Subcutaneous adipose tissue (tissue), 4 donors: ENCODE data around the gene RUFY4. TPM values are rescaled to one million over a fixed set of nuclear protein-coding genes. Genes with fewer than 3 reads are reported as not detected.

Experiments used
- total RNA-seq, 4 donors: library from RNA; depleted of rRNA; stranded (reverse); fragments of >200 nt; gene quantifications; one replicate each; pipeline ENCODE4 v1.1.0, GENCODE V29; 2016
- TF ChIP-seq, protein P1 (sequence below): fragments of 450-650 bp; IDR thresholded peaks from one replicate; pipeline ENCODE4 v1.5.1; 2016; ENCODE audit warnings: low read depth, mild to moderate bottlenecking, control low read depth, antibody characterized with exemption, moderate library complexity

RUFY4 gene
- total RNA-seq, 4 donors from 2014 or later, result 0.85 to 2.4 TPM; not detected in 2

GRCh38 chr2:218069606-218070300 lies 700 bp downstream of the RUFY4 start:
- TF ChIP-seq, protein P1, sequence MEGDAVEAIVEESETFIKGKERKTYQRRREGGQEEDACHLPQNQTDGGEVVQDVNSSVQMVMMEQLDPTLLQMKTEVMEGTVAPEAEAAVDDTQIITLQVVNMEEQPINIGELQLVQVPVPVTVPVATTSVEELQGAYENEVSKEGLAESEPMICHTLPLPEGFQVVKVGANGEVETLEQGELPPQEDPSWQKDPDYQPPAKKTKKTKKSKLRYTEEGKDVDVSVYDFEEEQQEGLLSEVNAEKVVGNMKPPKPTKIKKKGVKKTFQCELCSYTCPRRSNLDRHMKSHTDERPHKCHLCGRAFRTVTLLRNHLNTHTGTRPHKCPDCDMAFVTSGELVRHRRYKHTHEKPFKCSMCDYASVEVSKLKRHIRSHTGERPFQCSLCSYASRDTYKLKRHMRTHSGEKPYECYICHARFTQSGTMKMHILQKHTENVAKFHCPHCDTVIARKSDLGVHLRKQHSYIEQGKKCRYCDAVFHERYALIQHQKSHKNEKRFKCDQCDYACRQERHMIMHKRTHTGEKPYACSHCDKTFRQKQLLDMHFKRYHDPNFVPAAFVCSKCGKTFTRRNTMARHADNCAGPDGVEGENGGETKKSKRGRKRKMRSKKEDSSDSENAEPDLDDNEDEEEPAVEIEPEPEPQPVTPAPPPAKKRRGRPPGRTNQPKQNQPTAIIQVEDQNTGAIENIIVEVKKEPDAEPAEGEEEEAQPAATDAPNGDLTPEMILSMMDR, result no peak

DNA sequence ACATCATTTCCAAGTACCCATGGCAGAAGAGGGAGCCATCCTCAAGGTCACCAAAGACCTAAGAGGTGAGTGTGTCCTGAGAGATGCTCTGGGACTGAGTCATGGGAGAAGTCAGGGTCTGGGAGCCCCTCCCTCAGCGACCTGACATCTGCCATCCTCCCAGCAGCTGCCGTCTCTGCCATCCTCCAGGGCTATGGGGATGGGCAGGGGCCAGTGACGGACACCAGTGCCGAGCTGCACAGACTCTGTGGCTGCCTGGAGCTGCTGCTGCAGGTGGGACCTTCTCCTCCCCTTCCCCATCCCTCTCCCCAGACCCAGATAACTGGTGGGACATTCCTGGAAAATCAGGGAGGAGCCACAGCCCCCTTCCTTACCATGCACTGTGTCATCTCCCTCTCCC lies 1.5 kb downstream of the RUFY4 start:
- TF ChIP-seq, protein P1, result no peak

- TF ChIP-seq, protein P1, result no peak
Observed at GRCh38 chr2:218071218-218071937, 2.3 kb downstream of the RUFY4 start.

DNA sequence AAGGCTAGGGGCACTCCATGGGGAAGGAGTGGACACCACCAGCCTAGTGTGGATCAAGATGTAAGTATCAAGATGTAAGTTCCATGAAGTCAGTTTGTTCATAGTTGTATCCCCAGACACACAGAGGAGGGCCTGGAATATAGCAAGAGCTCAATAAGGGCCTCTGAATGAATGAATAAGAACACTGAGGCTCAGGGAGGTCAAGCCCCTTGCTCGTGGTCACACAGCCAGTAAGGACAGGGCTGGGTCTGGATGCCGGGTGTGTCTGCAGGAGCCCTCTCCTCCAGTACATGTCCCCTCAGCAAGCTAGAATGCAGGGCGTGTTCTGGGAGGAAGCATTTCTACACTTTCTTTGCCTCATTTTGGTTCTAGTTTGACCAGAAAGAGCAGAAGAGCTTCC lies 2.9 kb downstream of the RUFY4 start:
- TF ChIP-seq, protein P1, result no peak

GRCh38 chr2:218072478-218073024 lies 3.5 kb downstream of the RUFY4 start:
- TF ChIP-seq, protein P1, result no peak

GRCh38 chr2:218073185-218073584 lies 4.1 kb downstream of the RUFY4 start:
- TF ChIP-seq, protein P1, result no peak

GRCh38 chr2:218074031-218074430 lies 5.0 kb downstream of the RUFY4 start:
- TF ChIP-seq, protein P1, result no peak
